HG02943 (cell line): ENCODE results near the gene SMKR1.
"Not testable (repeated sequence)": the region's sequence is repeated elsewhere in the genome, so short reads cannot be mapped to it uniquely, and the experiment has no call there.

Source experiments
- ATAC-seq: cut with Tn5 transposase; IDR thresholded peaks from one replicate; pipeline ENCODE4 v1.9.1; 2021; ENCODE audit warnings: mild to moderate bottlenecking, low read depth, moderate library complexity; ENCODE audit not compliant: unreplicated experiment

The SMKR1 gene

GRCh38 chr7:129524405-129524804, 22.1 kb downstream of the SMKR1 start:
- not testable (repeated sequence) for ATAC-seq

DNA sequence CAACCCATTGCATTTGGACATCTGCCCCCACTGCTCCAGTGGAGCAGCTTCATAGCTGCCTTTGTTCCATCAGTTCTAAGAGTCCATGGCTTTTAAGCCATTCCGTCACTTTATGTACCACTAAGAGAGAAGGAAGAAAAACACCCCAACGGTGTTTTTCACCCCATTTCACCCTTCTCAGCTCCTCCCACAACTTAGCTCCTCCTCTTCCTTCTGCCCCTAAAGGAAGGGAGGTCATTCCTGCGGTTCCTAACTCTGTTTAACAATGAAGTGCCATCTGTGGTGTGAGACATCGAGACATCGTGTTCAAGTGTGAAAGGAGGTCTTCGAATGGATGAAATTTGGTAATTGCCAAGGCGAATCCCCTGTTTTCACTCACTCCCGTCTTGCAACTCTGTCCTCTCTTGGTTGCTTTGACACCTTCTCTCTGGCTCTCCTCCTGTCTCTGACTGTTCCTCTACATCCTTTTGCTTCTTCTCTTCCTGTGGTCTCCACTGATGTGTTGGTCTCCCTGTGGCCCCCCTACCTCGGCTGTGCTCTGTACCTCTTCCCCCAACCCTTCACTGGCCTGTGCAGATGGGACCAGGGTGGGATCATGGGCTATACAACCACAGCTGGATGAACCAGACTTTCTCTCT, 23.0 kb downstream of the SMKR1 start:
- no peak for ATAC-seq

GRCh38 chr7:129529643-129530042, 27.3 kb downstream of the SMKR1 start:
- no peak for ATAC-seq

DNA sequence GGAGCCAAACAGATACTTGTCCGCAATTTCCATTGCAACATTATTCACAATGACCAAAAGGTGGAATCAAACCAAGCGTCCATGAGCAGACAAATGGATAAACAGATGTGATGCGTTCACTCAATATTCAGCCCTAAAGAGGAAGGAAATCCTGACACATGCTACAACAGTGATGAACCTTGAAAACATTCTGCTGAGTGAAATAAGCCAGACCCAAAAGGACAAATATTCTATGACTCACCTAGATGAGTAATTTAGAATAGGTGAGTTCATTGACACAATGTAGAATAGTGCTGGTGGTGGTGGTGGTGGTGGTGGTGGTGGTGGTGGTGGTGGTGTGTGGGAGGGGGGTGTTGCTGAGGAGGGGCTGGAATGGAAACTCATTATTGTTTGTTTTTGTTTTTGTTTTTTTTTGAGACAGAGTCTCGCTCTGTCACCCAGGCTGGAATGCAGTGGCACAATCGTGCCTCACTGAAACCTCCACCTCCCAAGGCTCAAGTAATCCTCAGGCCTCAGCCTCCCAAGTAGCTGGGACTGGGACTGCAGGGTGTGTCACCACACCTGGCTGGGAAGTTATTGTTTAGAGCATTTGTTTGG, 28.6 kb downstream of the SMKR1 start:
- no peak for ATAC-seq

GRCh38 chr7:129531721-129532120, 29.4 kb downstream of the SMKR1 start:
- ATAC-seq: no peak

DNA sequence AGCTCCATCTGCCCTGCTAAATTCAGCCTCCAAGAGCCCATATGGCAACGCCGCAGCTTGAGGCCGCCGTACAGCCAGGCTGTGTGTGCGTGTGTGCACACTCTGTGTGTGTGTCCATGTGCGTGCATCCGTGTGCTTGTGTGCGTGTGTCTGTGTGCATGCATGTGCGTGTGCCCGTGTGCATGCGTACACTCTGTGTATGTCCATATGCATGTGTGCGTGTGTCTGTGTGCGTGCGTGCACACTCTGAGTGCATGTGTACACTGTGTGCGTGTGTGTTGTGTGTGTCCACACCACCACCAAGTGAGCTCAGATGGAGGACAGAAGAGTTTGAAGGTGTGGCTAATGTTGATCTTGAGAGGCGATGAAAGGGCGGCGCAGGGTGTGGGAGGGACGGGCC, 30.0 kb downstream of the SMKR1 start:
- ATAC-seq: no peak

- not testable (repeated sequence) for ATAC-seq
These were observed 32.4 kb downstream of the SMKR1 start for GRCh38 chr7:129534558-129535274.

DNA sequence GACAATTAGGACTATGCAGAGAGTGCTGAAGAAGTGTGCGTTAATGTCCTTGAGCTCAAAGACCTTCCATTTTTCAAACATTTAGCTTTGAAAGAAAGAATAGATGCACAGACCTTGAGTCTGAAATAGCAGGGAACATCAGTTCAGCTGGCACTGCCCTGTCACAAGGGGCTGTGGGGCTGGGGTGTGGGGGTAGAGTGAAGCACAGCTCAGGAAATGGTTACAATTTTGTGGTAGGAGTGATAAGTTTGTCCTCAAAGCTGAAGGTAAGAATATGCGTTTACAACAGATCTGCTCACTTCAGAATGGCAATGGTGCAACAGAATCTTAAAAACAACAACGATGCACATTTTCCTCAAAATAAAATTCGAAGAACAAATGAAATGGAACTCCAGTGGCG, 33.6 kb downstream of the SMKR1 start:
- no peak for ATAC-seq

GRCh38 chr7:129536323-129536722, 34.0 kb downstream of the SMKR1 start:
- no peak for ATAC-seq

GRCh38 chr7:129538790-129539189, 36.5 kb downstream of the SMKR1 start:
- no peak for ATAC-seq

DNA sequence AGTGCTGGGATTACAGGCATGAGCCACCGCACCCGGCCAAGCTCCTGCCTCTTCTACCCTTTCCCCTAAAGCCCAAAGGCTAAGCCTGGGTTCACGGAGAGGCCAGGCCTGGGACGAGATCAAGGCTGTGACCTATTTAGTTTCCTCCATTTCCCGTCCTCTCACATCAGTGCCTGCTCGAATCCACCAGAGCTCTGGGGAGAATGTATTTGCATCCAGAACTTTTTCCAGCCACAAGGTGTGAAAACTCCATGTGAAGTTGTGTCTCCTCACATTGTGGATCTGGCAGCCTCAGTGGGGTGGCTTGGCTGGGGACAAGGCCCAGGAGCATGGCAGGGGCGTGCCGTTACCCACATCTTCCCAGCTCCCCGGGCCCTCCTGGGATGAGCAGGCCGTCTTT, 38.0 kb downstream of the SMKR1 start:
- ATAC-seq: no peak

DNA sequence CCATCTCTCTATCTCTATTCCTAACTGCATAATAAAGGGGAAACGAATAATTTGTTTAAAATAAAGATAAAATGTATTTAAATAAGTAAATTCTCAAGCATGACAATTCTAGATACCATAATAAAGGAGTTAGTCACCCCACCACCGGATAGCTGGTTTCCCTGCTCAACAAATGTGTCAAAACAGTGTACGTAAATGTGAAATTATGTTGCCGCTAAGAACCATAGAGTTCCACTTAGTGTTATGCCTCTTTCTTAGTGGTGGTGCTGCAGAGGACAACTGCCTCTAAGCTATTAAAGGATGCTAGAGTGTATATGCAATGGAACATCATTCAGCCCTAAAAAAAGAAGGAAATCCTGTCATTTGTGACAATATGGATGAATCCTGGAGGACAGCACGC, 42.4 kb downstream of the SMKR1 start:
- no peak for ATAC-seq

- no peak for ATAC-seq
These were observed 48.5 kb downstream of the SMKR1 start for GRCh38 chr7:129550693-129551360.

GRCh38 chr7:129553899-129554461, 51.6 kb downstream of the SMKR1 start:
- no peak for ATAC-seq

GRCh38 chr7:129556607-129557133, 54.3 kb downstream of the SMKR1 start:
- no peak for ATAC-seq

- no peak for ATAC-seq
These were observed 55.6 kb downstream of the SMKR1 start for GRCh38 chr7:129557686-129558481.

DNA sequence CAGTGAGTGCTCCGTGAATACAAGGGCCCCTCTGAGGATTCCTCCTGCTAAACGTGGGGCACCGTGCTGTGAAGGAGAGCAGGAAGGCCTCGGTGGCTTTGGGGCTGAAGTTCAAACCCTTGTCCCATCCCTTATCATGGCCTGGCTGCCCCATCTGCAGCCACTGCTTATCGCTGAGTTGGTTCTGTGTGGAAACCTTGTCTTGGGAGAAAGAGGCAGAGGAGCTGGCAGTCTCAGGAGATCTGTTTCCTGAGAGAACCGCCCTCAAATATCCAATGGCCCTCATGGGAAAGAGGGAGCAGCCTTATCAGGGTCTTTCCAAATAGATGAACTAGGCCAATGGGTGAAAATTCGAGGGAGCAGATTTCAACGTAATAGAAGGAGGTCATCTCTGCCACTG, 57.2 kb downstream of the SMKR1 start:
- no peak for ATAC-seq

DNA sequence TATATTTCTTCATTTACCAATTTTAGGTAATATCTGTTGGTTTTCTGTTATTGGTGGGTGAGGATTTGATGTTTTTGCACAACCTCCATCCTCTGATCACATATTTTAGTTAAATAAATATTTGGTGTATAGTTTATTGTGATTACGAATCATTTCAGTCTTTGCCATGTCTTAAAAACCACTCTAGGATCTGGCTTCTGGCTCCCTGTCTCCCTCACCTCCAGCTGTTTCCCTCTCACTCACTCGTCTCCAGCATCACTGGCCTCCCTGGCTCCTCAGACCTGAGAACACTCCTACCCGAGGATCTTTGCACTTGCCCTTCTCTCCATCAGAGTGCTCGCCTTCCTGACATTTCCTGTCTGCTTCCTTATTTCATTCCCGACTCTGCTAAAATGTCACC, 58.5 kb downstream of the SMKR1 start:
- no peak for ATAC-seq

DNA sequence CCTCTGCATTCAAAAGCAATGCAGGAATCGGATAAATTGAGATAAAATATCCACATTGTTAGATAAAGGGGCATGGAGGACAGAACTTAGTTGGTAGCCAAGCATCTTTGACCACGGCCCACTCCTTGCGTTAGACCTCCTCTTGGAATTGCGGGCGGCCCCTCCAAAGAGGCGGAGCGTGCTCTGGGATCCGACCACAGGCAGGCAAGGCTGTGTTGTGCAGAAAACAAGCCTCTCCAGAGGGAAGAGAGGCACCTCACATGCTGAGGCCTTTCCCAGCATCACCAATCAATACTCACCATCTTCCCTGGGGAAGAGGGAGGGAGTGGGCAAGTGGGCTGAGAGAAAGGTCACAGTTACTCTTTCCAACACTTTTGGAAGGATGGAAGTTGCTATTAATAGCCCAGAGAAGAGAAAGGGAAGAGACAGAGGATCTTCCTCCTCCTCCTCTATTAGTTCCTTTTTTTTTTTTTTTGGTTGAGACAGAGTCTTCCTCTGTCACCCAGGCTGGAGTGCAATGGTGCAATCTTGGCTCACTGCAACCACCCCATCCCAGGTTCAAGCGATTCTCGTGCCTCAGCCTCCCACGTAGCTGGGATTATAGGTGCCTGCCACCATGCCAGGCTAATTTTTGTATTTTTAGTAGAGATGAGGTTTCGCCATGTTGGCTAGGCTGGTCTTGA, 59.5 kb downstream of the SMKR1 start:
- ATAC-seq: no peak
